ENCODE data around the gene FEM1C. TPM values are rescaled to one million over a fixed set of nuclear protein-coding genes. Genes with fewer than 3 reads are reported as not detected.

The FEM1C gene
- total and polyA plus RNA-seq, 10 of the 15 experiments (the other 5 are each of a cell fraction or from before 2014, with no cell fraction given), result 1.9 to 15.6 (median 8.0) TPM

GRCh38 chr5:115544436-115545350, at the start of gene FEM1C (continued):
- TF ChIP-seq SREBF2 (IDR thresholded peaks at IDR 0.05; ENCODE audit: low read length) (no peak), NR2C2 (IDR thresholded peaks at IDR 0.05; ENCODE audit: borderline replicate concordance, control insufficient read depth, insufficient read length, low read depth) (no peak), TAF1 (IDR thresholded peaks at IDR 0.05; ENCODE audit: borderline replicate concordance, low read depth, low read length) (peak; percentile 96), CREM (IDR thresholded peaks at IDR 0.05; ENCODE audit: low read depth) (peak; percentile 74), BRCA1 (IDR thresholded peaks at IDR 0.05; ENCODE audit: low read depth, low read length) (no peak), FOXK2 (IDR thresholded peaks at IDR 0.05) (no peak), MEF2A (IDR thresholded peaks at IDR 0.05; ENCODE audit: insufficient read depth, low read depth, low read length) (0 out of 2 replicates have a peak, but pooled peaks have one; percentile 31), ZBTB40 (IDR thresholded peaks at IDR 0.05; ENCODE audit: borderline replicate concordance) (no peak), STAT1 (conservative IDR thresholded peaks at IDR 0.05) (0 out of 2 replicates have a peak, but pooled peaks have one; percentile 71), USF2 (IDR thresholded peaks at IDR 0.05; ENCODE audit: borderline replicate concordance, low read depth, low read length) (no peak), RBBP5 (conservative IDR thresholded peaks at IDR 0.05) (no peak), BCL3 (IDR thresholded peaks at IDR 0.05; ENCODE audit: borderline replicate concordance, insufficient read depth, low read depth, low read length, poor library complexity, severe bottlenecking) (no peak), CREB1 (IDR thresholded peaks at IDR 0.05; ENCODE audit: low read depth) (peak; percentile 88), MXI1 (IDR thresholded peaks at IDR 0.05; ENCODE audit: low read depth, low read length) (0 out of 2 replicates have a peak, but pooled peaks have one; percentile 35), IRF5 (IDR thresholded peaks at IDR 0.05; ENCODE audit: borderline replicate concordance) (no peak), CBX5 (IDR thresholded peaks at IDR 0.05; ENCODE audit: low read depth) (peak; percentile 90), RAD21 (IDR thresholded peaks at IDR 0.05; ENCODE audit: insufficient read depth, low read depth, low read length) (no peak), MAX (IDR thresholded peaks at IDR 0.05; ENCODE audit: low read depth, low read length) (no peak), ETV6 (conservative IDR thresholded peaks at IDR 0.05 in 1 of 2, IDR thresholded peaks at IDR 0.05 in 1 of 2; ENCODE audit: borderline replicate concordance in 1 of 2, low read depth in 1 of 2) (no peak), EED (IDR thresholded peaks at IDR 0.05; ENCODE audit: low read depth) (no peak), CHD2 (IDR thresholded peaks at IDR 0.05; ENCODE audit: borderline replicate concordance, low read depth, low read length) (no peak)

Measured in GM12878 (cell line).